ENCODE measurements around the gene SDR42E2. TPM values are rescaled to one million over a fixed set of nuclear protein-coding genes. Genes with fewer than 3 reads are reported as not detected.

SDR42E2 gene
- total and polyA plus RNA-seq, 2 of the 4 experiments (the other 2 are of a cell fraction) = not detected

DNA sequence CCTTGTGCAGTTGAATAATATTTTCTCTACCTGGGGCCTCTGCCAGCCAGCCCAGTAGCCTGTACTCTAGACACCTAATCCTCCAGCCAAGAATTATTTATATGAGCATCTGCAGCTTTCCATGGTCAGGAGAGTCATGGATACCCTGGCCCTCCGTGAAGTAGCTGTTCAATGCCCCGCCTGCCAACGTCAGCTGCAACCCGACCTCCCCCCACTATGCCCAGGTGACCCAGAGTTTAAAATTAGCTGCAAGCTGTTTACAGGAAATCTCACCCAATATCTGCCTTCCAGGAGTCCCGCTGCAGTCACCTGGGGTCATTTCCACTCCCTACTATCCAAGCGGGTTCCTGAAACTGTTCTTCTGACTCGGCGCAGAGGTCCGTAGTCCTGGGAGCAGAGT is 12.3 kb downstream of the SDR42E2 start:
- Histone ChIP-seq H3K27me3 (ENCODE audit: control insufficient read depth, insufficient read depth, low read length) (peaks cover 16% of the 10 kb centered on the region; the same call in 1 of the 2 replicates), H3K18ac (ENCODE audit: low read depth, low read length) (no peak overlapping the region), H4K20me1 (ENCODE audit: insufficient read depth, low read length) (no peaks in the 10 kb centered on the region), H2BK5ac (ENCODE audit: low read depth, low read length, poor library complexity, severe bottlenecking) (no peak overlapping the region), H4K5ac (ENCODE audit: low read depth, low read length) (no peak overlapping the region), H3K4me3 (ENCODE audit: insufficient read depth, low read depth, low read length) (no peak overlapping the region), H3K36me3 (ENCODE audit: control insufficient read depth, insufficient read depth, low read length) (no peaks in the 10 kb centered on the region), H2BK120ac (ENCODE audit: low read depth, low read length) (no peak overlapping the region), H2AFZ (replicated peaks; ENCODE audit: low read length, poor library complexity) (peak overlapping the region; percentile 11), H3K56ac (ENCODE audit: extremely low read depth, insufficient read depth, low read length) (no peak overlapping the region), H3K9ac (ENCODE audit: low read depth, low read length) (no peak overlapping the region), H3K9me3 (ENCODE audit: control insufficient read depth, insufficient read depth, low read length) (no peaks in the 10 kb centered on the region), H3K27ac (ENCODE audit: insufficient read depth, low read length) (no peak overlapping the region), H3K14ac (replicated peaks; ENCODE audit: low read depth, low read length) (no peak overlapping the region), H4K8ac (ENCODE audit: low read depth in 2 of 2, low read length in 2 of 2) (no peak overlapping the region), H3K4me1 (ENCODE audit: control insufficient read depth, insufficient read depth, low read length) (no peaks in the 10 kb centered on the region), H3K9me1 (ENCODE audit: insufficient read depth, low read length) (no peaks in the 10 kb centered on the region), H2BK20ac (ENCODE audit: low read depth, low read length) (no peak overlapping the region), H2AK9ac (replicated peaks; ENCODE audit: low read depth, low read length, poor library complexity) (no peak overlapping the region), H3K4me2 (ENCODE audit: low read depth, low read length) (no peak overlapping the region), H3K79me1 (ENCODE audit: low read depth in 1 of 2, low read length in 2 of 2) (no peaks in the 10 kb centered on the region), H2AK5ac (ENCODE audit: low read depth, low read length) (no peak overlapping the region), H3K4ac (ENCODE audit: low read depth, low read length) (no peak overlapping the region), H2BK15ac (ENCODE audit: low read depth, low read length) (no peak overlapping the region), H4K91ac (ENCODE audit: insufficient read depth, low read depth, low read length) (no peak overlapping the region), H3K23ac (ENCODE audit: low read depth, low read length) (no peak overlapping the region)
- DNase-seq = no peak
- in situ Hi-C loops (cut with MboI; ENCODE audit: low sequenced_read_pairs) = no loop called here
- ChIA-PET POLR2A (ENCODE audit: unreplicated experiment) (no interaction called here), CTCF (interaction anchor here (1.0 to 1.8 kb wide), 2 partner anchors 10 to 14 kb away, joined by 3 to 9 read pairs; no protein-coding TSS in a partner anchor)
- no CpG with 5 or more reads among the region's 9 CpGs for WGBS, 2 experiments (ENCODE audit: extremely low coverage in 2 of 2, insufficient read length in 1 of 2)
- intact Hi-C loops (cut with micrococcal nuclease) = no loop called here
- ATAC-seq (ENCODE audit: low read depth) = no peak
- no TSS peak for BruUV-seq (replicated peaks)
- dilution Hi-C loops (cut with HindIII; ENCODE audit: low sequenced_read_pairs, unreplicated experiment) = no loop called here
- no peak for TF ChIP-seq POLR2A (IDR thresholded peaks at IDR 0.05; ENCODE audit: low read depth, low read length)
- TF ChIP-seq CHD1 (IDR thresholded peaks at IDR 0.05; ENCODE audit: low read depth, low read length) = no peak

All from IMR-90 (cell line).